SKM-1 (cell line): ENCODE measurements around the gene CD58.
"Not testable (repeated sequence)": the region's sequence is repeated elsewhere in the genome, so short reads cannot be mapped to it uniquely, and the experiment has no call there.

ENCODE experiments used
- DNase-seq: peaks from one replicate; lab custom pipeline; 2025; ENCODE audit not compliant: unreplicated experiment; lab: John Stamatoyannopoulos, UW

Gene CD58

GRCh38 chr1:116570358-116571214 is at the start of gene CD58:
Gene CD58 (minus strand): TSS chr1:116571026. CDS start chr1:116570972, 54 bp downstream.
- peak; percentile 66 for DNase-seq

GRCh38 chr1:116620392-116620791 is 49.6 kb upstream of the CD58 start:
- not testable (repeated sequence) for DNase-seq

- not testable (repeated sequence) for DNase-seq
These were observed 48.3 kb upstream of the CD58 start for GRCh38 chr1:116619106-116619505.

GRCh38 chr1:116617808-116618207 is 47.0 kb upstream of the CD58 start:
- DNase-seq, result not testable (repeated sequence)

GRCh38 chr1:116613825-116614224 is 43.0 kb upstream of the CD58 start:
- DNase-seq, result not testable (repeated sequence)

- DNase-seq, result not testable (repeated sequence)
These were observed 39.1 kb upstream of the CD58 start for GRCh38 chr1:116609801-116610371.

GRCh38 chr1:116608841-116609240 is 38.0 kb upstream of the CD58 start:
- not testable (repeated sequence) for DNase-seq

GRCh38 chr1:116608151-116608550 is 37.3 kb upstream of the CD58 start:
- DNase-seq, result not testable (repeated sequence)

GRCh38 chr1:116607463-116607862 is 36.6 kb upstream of the CD58 start:
- not testable (repeated sequence) for DNase-seq

- peak; percentile 65 for DNase-seq
These were observed 35.2 kb upstream of the CD58 start for GRCh38 chr1:116606067-116606466.

GRCh38 chr1:116605315-116605714 is 34.5 kb upstream of the CD58 start:
- DNase-seq, result no peak

GRCh38 chr1:116604408-116604807 is 33.6 kb upstream of the CD58 start:
- not testable (repeated sequence) for DNase-seq

- not testable (repeated sequence) for DNase-seq
These were observed 32.8 kb upstream of the CD58 start for GRCh38 chr1:116603646-116604045.

- not testable (repeated sequence) for DNase-seq
These were observed 28.5 kb upstream of the CD58 start for GRCh38 chr1:116599369-116599768.

- DNase-seq, result not testable (repeated sequence)
These were observed 27.7 kb upstream of the CD58 start for GRCh38 chr1:116598420-116599036.

- DNase-seq, result not testable (repeated sequence)
These were observed 26.6 kb upstream of the CD58 start for GRCh38 chr1:116597388-116597787.

- DNase-seq, result not testable (repeated sequence)
These were observed 26.0 kb upstream of the CD58 start for GRCh38 chr1:116596742-116597307.

- not testable (repeated sequence) for DNase-seq
These were observed 25.3 kb upstream of the CD58 start for GRCh38 chr1:116595946-116596741.

- not testable (repeated sequence) for DNase-seq
These were observed 24.4 kb upstream of the CD58 start for GRCh38 chr1:116595065-116595840.

GRCh38 chr1:116593977-116594376 is 23.2 kb upstream of the CD58 start:
- not testable (repeated sequence) for DNase-seq
